DMS114 treated with DMSO at 0.1 percent for 48 hours (cell line): ENCODE measurements around the gene GABRD.

Experiments
- DNase-seq: peaks from one replicate; lab custom pipeline; 2025; ENCODE audit not compliant: unreplicated experiment; lab: John Stamatoyannopoulos, UW

The GABRD gene

GRCh38 chr1:2037314-2037979 is 18.3 kb downstream of the GABRD start:
- DNase-seq = no peak

- no peak for DNase-seq
These were observed 19.1 kb downstream of the GABRD start for GRCh38 chr1:2038229-2038628.

- no peak for DNase-seq
These were observed 20.1 kb downstream of the GABRD start for GRCh38 chr1:2039251-2039650.

- no peak for DNase-seq
These were observed 22.2 kb downstream of the GABRD start for GRCh38 chr1:2041305-2041704.

- no peak for DNase-seq
These were observed 22.7 kb downstream of the GABRD start for GRCh38 chr1:2041887-2042286.

- no peak for DNase-seq
These were observed 24.0 kb downstream of the GABRD start for GRCh38 chr1:2042830-2043773.

- no peak for DNase-seq
These were observed 24.7 kb downstream of the GABRD start for GRCh38 chr1:2043886-2044285.

GRCh38 chr1:2044510-2045319 is 25.6 kb downstream of the GABRD start:
- peak; percentile 13 for DNase-seq

- DNase-seq = no peak
These were observed 26.5 kb downstream of the GABRD start for GRCh38 chr1:2045468-2046173.

GRCh38 chr1:2046174-2046917 is 27.2 kb downstream of the GABRD start:
- DNase-seq = no peak

GRCh38 chr1:2046953-2047748 is 28.0 kb downstream of the GABRD start:
- no peak for DNase-seq

- DNase-seq = no peak
These were observed 28.9 kb downstream of the GABRD start for GRCh38 chr1:2047749-2048729.

GRCh38 chr1:2049225-2049717 is 30.1 kb downstream of the GABRD start:
- DNase-seq = peak; percentile 45

- DNase-seq = peak; percentile 72
These were observed 30.7 kb downstream of the GABRD start, which contains the start of gene PRKCZ for GRCh38 chr1:2049718-2050431. TSS of gene PRKCZ (plus strand) at chr1:2050411. CDS start at chr1:2050631, 220 bp downstream.

GRCh38 chr1:2050461-2050792 is 31.3 kb downstream of the GABRD start:
- DNase-seq = no peak

GRCh38 chr1:2050793-2051682 is 31.9 kb downstream of the GABRD start:
- DNase-seq = no peak
